Measurements from ENCODE around the gene ZNF276.
"Not testable (repeated sequence)": the region's sequence is repeated elsewhere in the genome, so short reads cannot be mapped to it uniquely, and the experiment has no call there.

The ZNF276 gene

DNA sequence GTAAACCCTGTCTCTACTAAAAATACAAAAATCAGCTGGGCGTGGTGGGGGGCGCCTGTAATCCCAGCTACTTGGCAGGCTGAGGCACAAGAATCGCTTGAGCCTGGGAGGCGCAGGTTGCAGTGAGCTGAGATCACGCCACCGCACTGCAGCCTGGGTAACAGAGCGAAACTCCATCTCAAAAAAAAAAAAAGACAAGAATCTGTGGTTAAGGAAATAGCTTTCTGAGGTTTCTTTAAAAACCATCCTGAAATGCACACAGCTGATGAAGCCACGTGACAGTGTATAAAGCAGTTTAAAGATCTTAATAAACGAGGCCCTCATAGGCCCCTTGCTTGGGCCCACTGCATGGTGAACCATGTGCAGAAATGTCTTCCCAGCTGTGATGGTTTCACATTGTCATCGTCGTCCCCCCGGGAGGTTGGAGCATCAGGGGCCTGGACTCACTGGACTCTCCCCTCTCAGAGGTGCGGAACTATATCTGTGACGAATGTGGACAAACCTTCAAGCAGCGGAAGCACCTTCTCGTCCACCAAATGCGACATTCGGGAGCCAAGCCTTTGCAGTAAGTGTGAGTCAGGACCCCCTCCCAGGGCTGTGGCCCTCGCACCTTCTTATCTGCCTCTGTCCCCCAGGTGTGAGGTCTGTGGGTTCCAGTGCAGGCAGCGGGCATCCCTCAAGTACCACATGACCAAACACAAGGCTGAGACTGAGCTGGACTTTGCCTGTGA, 16.2 kb downstream of the ZNF276 start:
- no peak for DNase-seq (ENCODE audit: low read depth)

DNA sequence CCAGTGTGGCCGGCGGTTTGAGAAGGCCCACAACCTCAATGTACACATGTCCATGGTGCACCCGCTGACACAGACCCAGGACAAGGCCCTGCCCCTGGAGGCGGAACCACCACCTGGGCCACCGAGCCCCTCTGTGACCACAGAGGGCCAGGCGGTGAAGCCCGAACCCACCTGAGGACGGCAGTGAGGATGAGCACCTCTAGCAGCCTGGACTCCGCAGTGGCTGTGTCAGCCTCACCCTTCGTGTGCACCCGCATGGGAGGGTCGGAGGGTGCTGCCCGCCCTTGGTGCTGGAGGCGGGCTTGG, 16.7 kb downstream of the ZNF276 start:
- no peak for DNase-seq (ENCODE audit: low read depth)

DNA sequence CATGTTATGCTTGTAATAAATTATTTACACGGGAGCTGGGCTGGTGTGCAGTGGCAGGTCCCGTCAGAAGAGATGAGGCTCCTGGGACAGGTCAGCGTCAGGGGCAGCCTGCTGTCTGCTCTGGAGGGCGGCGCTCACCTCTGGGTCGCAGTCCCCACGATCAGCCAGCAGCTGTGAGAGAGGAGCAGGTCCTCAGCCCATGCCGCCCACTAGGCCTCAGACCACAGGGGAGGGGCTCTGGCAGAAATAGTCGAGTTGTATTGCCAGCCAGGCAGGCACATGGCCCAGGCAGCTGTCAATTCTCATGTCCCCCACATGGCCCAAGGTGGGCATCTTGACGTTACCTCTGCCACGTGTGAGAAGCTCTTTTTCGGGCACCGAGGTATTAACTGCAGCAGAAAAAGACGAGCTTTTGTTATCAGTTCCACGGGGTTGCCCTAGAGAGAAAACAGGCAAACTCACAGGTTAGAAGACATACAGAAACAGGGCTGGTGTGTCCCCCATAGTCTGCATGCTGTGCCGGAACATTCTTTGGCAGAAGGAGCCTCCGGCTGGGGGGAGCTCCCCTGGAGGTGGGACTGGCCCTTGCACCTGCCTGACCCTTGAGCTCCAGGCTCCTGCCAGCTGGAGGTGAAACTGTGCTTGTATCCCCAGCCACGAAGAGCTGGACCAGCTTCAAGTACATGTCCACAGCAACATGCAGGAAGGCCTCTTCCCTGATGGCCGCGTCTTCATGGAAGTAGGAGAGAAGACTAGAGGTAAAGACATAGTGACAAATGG, 17.4 kb downstream of the ZNF276 start:
- no peak for DNase-seq (ENCODE audit: low read depth)

DNA sequence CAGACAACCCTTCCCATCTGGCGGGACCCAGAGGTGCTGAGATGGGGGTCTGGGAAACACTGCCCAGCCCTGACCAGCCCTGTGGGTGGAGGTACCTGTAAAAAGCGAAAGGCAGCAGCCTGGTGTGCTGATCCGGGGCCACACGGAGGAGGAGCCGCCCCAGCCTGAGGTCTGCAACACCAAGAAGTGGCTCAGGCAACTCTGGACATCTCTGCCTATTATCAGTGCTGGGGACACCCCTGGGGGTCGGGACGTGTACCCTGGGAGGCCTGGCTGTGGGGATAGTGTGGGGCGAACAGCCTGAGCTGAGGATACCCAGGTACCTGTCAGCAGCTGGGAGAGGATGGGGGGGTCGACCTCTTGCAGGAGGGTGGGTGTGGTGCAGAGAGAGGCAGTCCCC, 18.0 kb downstream of the ZNF276 start:
- no peak for DNase-seq (ENCODE audit: low read depth)

DNA sequence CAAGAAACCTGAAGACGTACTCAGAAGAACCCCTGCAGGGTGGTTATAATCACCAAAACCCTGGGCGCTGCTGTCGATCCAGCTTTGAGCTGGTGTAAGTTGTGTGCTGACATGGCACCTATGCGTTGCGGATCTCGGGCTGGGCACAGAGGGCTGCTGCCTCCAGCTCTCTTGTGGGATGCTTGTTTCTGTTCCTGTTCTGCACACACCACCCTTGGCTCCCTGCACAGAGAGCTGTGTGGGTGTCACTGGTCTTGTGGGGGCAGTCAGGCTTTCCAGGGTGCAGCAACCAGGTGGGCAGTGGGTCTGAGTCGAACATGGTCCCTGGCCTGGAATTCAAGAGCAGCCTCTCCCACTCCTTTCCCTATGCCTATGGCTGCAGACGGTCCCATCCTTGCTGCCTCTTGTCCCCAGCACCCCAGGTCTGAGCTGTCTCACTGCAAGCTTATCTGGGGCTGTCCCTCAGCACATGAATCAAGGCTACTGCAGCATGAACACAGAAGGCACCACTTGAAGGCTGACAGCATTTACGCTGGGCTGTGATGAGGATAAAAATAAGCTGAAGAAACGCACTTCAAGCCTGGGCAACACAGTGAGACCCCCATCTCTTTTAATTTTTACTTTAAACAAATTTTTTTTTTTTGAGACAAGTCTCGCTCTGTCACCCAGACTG, 20.1 kb downstream of the ZNF276 start:
- DNase-seq (ENCODE audit: low read depth) = no peak

DNA sequence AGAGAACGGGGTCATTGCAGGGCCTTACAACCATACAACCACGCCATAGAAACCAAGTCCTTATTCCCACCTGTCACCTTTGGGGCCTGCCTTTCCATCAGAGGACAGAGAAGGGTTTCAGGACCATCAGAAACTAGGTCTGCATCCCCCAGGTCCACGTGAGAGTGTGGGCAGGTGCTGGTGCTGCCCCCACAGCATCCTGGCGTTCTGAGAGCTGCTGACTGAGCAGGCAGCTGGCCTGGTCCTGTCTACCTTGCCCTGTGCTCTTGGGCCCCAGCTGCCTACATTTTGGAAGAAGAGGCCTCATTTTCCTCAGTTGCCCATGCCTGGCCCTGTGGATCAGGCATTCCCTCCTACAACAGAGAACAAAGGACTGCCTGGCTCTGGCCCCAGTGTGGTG, 21.6 kb downstream of the ZNF276 start:
- DNase-seq (ENCODE audit: low read depth) = no peak

DNA sequence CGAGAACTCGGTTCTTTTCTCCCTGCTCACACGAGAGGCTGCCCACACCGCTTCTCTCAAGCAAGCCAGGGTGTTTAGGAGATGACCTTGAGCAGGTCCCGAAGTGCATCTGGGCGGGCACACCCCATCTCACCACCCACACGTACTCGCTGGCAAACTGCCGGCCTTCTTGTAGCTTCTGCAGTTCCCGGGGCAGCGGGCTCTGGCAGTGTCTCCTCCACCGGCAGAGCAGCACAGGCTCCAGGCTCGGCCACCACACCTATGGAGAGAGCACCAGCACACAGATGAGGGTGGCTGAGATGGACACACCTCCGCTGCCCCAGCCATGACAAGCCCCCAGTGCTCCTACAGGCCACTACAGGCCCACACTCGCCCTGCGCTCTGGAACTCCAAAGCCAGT, 23.5 kb downstream of the ZNF276 start:
- DNase-seq (ENCODE audit: low read depth) = no peak

DNA sequence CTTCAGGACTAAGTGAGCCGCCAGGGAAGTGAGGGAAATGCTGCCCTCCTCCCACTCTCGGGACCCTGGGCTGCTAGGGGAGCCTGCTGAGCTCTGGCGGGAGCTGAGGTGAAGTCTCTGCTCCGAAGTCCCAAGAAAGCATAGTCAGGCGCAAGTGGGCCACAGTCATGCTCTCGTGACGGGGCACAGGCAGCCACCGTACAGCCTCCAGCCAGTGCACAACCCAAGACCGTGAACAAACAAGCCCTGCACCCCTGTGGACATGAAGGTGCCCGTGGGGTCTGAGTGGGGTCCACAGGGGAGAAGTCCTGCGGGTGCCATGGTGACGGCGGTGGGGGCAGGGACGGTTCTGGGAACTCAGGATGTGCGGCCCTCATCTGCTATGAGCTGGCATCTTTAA, 24.7 kb downstream of the ZNF276 start:
- no peak for DNase-seq (ENCODE audit: low read depth)

DNA sequence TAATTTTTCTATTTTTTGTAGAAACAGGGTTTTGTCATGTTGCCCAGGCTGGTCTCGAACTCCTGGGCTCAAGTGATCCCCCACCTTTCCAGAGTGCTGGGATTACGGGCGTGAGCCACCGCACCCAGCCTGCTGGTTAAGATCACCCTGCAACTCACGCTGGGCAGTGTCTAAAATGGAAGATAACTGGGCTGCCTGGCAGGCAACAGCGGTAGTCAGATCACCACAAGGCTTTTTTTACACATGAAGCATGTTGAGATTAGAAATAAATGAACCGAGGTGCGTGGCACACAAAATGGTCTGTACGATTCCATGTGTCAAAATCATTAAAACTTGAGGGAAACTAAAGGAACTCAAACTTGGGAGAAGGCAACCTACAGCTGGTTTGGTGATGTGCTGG, 26.7 kb downstream of the ZNF276 start:
- DNase-seq (ENCODE audit: low read depth) = no peak

DNA sequence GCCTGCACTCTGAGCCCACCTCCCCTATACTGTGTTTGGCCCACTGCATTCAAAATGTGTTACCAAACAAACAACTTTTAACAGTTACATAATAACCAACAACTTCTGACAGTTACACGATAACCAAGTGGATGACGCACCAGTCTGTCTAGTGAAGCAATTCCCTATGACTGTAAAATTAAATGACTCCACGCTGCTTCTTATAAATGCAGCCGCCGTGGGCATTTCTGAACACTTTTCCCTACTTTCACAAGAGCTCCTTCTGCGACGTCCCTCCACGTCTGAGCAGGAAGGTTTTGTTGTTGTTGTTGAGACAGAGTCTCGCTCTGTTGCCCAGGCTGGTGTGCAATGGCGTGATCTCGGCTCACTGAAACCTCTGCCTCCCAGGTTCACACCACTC, 27.6 kb downstream of the ZNF276 start:
- no peak for DNase-seq (ENCODE audit: low read depth)

DNA sequence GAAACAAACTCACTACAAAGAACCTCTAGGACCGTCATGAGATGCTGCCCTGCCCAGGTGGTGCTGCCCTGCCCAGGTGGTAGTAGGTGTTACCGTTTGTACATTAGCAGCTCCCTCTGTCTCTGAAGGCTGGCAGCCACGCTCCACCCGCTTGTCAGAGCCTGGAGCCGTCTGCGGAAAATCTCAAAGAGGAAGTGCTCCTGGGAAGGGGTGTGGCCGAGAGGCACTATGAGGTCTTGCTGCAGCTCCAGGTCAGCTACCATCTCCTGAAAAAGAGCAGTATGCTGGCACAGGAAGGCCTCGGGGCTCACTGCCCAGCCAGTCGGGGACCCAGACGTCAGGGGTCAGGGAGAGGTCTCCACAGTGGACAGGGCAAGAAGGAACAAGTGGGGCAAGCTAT, 28.3 kb downstream of the ZNF276 start:
- no peak for DNase-seq (ENCODE audit: low read depth)

DNA sequence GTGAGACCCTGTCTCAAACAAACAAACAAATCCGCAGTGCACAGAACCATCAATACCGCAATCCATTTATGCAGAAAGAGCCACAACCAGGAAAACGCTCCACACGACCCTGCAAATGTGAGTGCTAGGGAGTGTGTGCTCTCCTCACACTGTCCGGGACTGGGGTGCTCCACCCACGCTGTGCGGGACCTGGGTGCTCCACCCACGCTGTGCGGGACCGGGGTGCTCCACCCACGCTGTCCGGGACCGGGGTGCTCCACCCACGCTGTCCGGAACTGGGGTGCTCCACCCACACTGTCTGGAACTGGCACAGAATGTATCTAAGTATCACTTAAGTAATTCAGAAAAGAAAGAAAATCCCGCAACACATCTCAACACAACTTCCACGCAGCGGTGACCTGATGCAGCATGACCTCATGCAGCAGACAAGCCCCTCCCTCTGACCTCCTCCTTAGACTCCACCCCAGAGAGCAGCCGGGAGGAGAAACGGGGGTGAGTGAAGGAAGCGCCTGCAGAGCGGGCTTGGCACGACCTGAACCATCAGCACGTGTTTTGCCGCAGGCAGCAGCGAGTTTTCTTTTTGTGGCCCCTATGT, 38.5 kb downstream of the ZNF276 start:
- DNase-seq (ENCODE audit: low read depth) = no peak

DNA sequence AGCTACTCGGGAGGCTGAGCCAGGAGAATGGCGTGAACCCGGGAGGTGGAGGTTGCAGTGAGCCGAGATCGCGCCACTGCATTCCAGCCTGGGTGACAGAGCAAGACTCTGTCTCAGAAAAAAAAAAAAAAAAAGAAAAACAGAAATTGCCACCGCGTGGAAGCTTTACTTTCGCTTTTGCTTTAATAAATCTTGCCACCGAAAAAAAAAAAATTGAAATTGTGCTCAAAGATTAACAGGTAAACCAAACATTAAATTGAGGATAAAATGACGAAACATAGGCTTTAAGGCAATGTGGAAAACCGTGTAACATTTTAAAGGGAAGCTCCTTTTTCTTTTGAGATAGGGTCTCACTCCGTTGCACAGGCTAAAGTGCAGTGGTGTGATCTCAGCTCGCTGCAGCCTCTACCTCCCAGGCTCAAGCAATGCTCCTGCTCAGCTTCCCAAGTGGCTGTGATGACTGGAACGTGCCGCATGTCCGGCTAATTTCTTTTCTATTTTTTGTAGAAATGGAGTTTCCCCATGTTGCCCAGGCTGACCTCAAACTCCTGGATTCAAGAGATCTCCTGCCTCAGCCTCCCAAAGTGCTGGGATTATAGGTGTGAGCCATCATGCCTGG, 40.1 kb downstream of the ZNF276 start:
- DNase-seq (ENCODE audit: low read depth) = no peak

DNA sequence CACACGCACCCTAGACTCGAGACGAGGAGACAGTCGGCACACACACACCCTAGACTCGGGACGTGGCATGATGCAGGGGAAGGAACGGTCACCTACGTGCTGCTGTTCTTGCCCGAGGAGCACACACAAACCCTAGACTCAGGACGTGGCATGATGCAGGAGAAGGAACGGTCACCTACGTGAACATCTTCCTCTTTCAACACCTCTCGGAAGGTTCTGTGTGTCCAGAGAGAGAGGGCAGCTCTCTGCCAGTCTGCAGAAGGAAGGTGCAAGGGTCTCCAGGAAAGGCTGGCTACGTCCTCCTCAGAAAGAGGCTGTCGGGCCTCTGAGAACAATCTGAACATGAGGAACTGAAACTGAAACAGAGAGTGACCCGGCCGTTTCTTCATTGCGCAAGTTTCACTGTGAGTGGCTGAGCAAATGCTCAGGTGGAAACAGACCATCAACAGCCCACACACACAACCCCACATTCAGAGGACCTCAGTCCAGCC, 43.4 kb downstream of the ZNF276 start:
- DNase-seq (ENCODE audit: low read depth) = no peak

DNA sequence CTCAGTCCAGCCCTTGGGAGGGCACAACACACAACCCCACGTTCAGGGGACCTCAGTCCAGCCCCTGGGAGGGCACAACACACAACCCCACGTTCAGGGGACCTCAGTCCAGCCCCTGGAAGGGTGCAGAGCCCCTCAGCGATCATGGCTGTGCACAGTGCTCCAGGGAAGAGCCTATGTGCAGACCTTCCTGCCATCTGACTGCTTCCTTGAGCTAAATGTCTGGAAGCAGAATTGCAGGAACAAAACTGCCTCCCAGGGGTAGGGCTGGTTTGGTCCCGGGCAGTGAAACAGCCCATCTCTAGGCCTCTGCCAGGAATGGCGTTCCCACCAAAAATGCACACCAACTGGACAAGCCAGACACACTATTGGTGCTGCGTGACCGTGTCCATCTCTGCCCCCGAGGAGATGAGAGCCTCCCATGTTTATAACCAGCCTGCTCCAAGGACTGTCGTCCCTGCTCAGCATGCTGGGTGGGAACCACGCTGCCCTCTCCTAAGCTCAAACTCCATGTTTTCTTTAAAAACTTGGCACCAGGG, 44.0 kb downstream of the ZNF276 start:
- DNase-seq (ENCODE audit: low read depth) = no peak

DNA sequence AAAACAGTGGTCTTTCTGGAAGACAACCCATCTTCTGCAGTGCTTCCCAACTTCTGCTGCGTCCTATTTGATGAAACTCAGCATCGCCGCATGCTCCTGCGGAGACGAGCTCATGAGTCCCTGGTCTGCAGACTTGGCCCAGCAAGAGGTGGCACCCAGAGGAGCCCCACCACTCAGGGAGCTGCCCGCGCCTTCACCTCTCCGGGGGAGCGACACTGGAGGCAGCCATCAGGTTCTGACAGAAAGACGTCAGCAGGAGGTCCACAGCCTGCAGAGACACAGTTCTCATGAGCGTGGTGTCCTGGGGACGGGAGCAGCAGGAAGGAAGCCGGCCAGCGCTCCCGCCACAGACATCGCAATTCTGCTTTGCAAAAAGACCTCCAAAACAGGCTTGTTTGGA, 49.0 kb downstream of the ZNF276 start:
- no peak for DNase-seq (ENCODE audit: low read depth)

DNA sequence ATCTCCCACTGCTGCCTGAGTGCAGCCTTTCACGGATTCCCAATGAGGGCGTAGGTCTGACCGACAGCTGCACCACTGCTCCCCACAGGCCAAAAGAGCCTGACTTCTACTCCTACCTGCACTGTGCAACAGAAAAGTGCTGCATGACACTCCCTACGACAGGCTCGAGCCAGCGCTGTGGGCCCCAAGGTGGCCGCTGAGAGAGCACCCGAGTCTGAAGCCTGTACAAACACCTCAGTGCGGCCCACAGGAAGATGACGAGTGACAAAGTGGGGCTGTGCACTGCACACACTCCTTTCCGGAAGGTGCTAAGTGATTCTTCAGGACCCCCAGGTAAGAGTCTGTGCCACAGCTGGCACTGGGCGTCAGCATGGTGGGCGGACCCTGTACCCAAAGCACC, 53.9 kb downstream of the ZNF276 start:
- no peak for DNase-seq (ENCODE audit: low read depth)

DNA sequence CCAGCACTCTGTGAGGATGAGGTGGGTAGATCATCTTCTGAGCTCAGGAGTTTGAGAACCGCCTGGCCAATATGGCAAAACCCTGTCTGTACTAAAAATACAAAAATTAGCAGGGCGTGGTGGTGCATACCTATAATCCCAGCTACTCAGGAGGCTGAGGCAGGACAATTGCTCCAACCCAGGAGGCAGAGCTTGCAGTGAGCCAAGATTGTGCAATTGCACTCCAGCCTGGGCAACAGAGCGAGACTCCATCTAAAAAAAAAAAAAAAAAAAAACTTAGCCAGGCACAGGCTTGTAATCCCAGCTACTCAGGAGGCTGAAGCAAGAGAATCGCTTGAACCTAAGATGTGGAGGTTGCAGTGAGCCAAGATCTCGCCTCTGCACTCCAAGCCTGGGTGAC, 56.9 kb downstream of the ZNF276 start:
- not testable (repeated sequence) for DNase-seq (ENCODE audit: low read depth)

DNA sequence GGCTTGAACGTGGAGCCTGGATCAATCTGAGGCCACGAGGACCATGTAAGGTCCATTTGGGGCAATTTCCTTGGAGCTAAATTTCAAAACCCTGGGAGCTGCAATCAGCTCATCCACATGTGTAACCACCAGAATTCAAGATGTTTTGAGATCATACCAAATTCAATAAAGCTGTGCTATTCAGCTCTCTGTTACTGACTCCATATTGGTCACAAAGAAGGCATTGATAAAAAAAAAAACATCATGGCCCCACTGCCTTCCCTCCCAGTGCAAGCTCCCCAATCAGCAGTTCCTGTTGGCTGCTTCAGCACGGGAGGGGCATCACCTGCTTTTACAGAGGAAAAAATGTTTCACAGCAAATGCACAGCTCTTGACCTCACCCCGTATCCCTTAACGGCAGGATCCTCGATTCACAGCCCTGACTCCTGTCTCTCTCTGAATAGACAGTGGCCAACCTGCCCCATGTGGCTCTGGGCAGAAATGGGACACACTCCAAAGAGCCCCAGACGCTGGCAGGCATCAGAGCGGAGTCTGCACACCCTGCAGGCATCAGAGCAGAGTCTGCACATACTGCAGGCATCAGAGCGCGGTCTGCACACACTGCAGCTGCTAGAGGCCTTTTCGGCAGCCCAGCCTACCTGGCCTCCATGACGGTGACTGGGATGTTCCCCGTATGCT, 58.0 kb downstream of the ZNF276 start:
- no peak for DNase-seq (ENCODE audit: low read depth)

DNA sequence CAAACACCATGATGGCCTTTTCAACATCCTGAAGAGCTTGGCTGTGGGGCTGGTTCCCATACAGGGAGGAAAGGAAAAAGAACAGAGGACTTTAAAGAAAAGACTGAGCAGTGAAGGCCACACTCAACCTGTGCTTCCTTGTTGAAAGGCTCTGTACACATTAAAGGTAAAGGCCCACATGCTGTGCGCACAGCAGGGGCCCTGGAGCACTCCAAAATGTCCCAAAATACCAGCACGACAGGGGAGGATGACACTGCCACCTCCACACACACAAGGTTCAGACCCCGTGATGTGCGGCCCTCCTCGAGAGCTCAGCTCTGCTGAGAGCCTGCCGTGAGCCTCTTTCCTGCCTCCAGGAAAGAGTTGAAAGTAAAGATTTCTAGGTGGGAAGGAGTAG, 58.6 kb downstream of the ZNF276 start:
- DNase-seq (ENCODE audit: low read depth) = no peak

DNA sequence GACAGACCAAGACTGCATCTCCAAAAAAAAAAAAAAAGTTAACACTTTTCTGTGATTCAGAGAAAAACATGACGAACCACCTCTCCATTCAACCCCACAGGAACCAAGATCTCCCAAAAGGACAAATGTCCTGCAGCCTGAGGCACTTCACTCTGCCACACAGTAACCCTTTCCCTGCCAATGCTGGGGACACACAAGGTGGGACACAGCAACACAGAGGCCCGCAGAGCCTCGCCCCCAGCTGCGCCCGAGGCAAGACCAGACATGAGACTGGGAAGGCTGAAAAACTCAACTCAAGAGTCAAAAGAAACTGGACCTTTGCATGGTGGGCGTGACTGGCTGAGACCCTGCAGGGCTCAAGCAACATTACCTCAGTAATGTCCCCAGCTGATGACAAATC, 61.2 kb downstream of the ZNF276 start:
- no peak for DNase-seq (ENCODE audit: low read depth)

DNA sequence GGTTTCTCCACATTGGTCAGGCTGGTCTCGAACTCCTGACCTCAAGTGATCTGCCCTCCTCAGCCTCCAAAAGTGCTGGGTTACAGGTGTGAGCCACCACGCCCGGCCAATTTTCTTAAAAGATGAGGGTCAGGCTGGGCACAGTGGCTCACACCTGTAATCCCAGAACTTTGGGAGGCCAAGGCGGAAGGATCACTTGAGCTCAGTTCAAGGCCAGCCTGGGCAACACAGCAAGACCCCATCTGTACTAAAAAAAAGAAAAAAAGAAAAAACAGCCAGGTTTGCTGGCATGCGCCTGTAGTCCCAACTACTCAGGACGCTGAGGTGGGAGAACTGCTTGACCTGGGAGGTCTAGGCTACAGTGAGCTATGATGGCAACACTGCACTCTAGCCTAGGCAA, 62.6 kb downstream of the ZNF276 start:
- DNase-seq (ENCODE audit: low read depth) = not testable (repeated sequence)

Measured in stimulated activated CD4-positive, alpha-beta T cell treated with anti-CD3 and anti-CD28 coated beads, Interleukin-2, amount 100 ng/mL, for 4 hours (primary cell).